Measurements from ENCODE around the gene FBLN5.
"Not testable (repeated sequence)": the region's sequence is repeated elsewhere in the genome, so short reads cannot be mapped to it uniquely, and the experiment has no call there.

DNA sequence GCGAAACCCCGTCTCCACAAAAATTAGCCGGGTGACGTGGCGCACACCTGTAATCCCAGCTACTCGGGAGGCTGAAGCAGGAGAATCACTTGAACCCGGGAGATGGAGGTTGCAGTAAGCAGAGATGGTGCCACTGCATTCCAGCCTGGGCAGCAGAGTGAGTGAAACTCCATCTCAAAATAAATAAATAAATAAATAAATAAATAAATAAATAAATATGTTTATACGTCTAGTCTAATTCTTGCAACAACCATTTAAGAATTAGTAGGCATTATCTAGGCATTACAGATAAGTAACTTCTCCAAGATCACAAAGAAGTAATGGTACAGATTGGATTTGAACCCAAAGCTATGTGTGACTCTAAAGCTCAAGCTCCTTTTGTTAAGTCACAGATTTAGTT is 102.4 kb downstream of the FBLN5 start:
- not testable (repeated sequence) for TF ChIP-seq EP300, POLR2A, POLR2AphosphoS5 (IDR thresholded peaks at IDR 0.05)
- TF ChIP-seq, protein P1, sequence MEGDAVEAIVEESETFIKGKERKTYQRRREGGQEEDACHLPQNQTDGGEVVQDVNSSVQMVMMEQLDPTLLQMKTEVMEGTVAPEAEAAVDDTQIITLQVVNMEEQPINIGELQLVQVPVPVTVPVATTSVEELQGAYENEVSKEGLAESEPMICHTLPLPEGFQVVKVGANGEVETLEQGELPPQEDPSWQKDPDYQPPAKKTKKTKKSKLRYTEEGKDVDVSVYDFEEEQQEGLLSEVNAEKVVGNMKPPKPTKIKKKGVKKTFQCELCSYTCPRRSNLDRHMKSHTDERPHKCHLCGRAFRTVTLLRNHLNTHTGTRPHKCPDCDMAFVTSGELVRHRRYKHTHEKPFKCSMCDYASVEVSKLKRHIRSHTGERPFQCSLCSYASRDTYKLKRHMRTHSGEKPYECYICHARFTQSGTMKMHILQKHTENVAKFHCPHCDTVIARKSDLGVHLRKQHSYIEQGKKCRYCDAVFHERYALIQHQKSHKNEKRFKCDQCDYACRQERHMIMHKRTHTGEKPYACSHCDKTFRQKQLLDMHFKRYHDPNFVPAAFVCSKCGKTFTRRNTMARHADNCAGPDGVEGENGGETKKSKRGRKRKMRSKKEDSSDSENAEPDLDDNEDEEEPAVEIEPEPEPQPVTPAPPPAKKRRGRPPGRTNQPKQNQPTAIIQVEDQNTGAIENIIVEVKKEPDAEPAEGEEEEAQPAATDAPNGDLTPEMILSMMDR (IDR thresholded peaks at IDR 0.05), result not testable (repeated sequence)
